Colonic mucosa (tissue), 4 donors: ENCODE measurements around the gene RBM20. TPM values are rescaled to one million over a fixed set of nuclear protein-coding genes. Genes with fewer than 3 reads are reported as not detected.
A peak's percentile ranks its signal among the peaks of the same experiment; 100 is the strongest.

Experiments
- DNase-seq: peaks from one replicate; pipeline ENCODE4 v3.0.0-alpha.2; 2020
- H3K27ac ChIP-seq: fragments of 200-600 bp; one replicate; pipeline ENCODE4 v1.8.0; 2021
- H3K27me3 ChIP-seq: fragments of 200-600 bp; one replicate; pipeline ENCODE4 v1.8.0; 2021
- H3K36me3 ChIP-seq: fragments of 200-600 bp; one replicate; pipeline ENCODE4 v1.8.0; 2021
- H3K4me1 ChIP-seq: fragments of 200-600 bp; one replicate; pipeline ENCODE4 v1.8.0; 2021; ENCODE audit warnings: mild to moderate bottlenecking
- H3K4me3 ChIP-seq: fragments of 200-600 bp; one replicate; pipeline ENCODE4 v1.8.0; 2021
- H3K9ac ChIP-seq, 2 donors: one replicate each; pipeline ENCODE4 v1.7.0; 2013; ENCODE audit warnings: control low read depth in 2 of 2, low read depth in 2 of 2, low read length in 2 of 2
- H3K9me3 ChIP-seq: fragments of 200-600 bp; one replicate; pipeline ENCODE4 v1.8.0; 2021
- CTCF ChIP-seq: fragments of 200-600 bp; IDR thresholded peaks from one replicate; pipeline ENCODE4 v1.8.0; 2022; ENCODE audit warnings: antibody characterized with exemption, mild to moderate bottlenecking
- intact Hi-C: fragments of 100-400 bp; cut with DNase I; formaldehyde crosslinking; loops from one replicate; pipeline ENCODE4 v1.14.1; 2022
- total RNA-seq, 2 donors: library from RNA; stranded (reverse); fragmentation: NEBNext Ultra II Directional in 1 of 2; extraction: Animal tissue kit (Norgen Biotek cat#: 25700) in 1 of 2; gene quantifications; one replicate each; pipeline ENCODE4 v1.2.1, GENCODE V29; 2021
- donor health status: healthy.
- donor health status: DM: no; HTN: no; CAD: no.
- donor health status: DM: no; HTN: no; CAD: no.

RBM20 gene
- total RNA-seq, 2 donors from 2014 or later, result 0.49 to 0.80 TPM

- Histone ChIP-seq H3K9ac (no peak overlapping the region), H3K27me3 (no peaks in the 10 kb centered on the region), H3K27ac (no peak overlapping the region), H3K36me3 (no peaks in the 10 kb centered on the region), H3K4me1 (no peaks in the 10 kb centered on the region), H3K4me3 (no peak overlapping the region), H3K9me3 (no peaks in the 10 kb centered on the region)
- DNase-seq, result no peak
- intact Hi-C loops, result loop anchor here (5.0 to 10.0 kb wide), 2 partner anchors 43 to 460 kb away; no protein-coding TSS in a partner anchor
- TF ChIP-seq CTCF, result no peak
These were observed 100.6 kb downstream of the RBM20 start for GRCh38 chr10:110744782-110745181.

- Histone ChIP-seq H3K36me3 (no peaks in the 10 kb centered on the region), H3K9me3 (no peaks in the 10 kb centered on the region), H3K27me3 (no peaks in the 10 kb centered on the region), H3K27ac (no peak overlapping the region), H3K4me1 (no peaks in the 10 kb centered on the region), H3K4me3 (no peak overlapping the region), H3K9ac (no peak overlapping the region)
- DNase-seq, result peak; percentile 75
- intact Hi-C loops, result loop anchor here (2.0 to 10.0 kb wide), 3 partner anchors 41 to 458 kb away; no protein-coding TSS in a partner anchor
- peak; percentile 80 for TF ChIP-seq CTCF
These were observed 102.2 kb downstream of the RBM20 start for GRCh38 chr10:110746254-110746826.

- intact Hi-C loops, result loop anchor here (2.0 to 10.0 kb wide), 3 partner anchors 40 to 458 kb away; no protein-coding TSS in a partner anchor
- no peak overlapping the region for H3K27ac ChIP-seq
These were observed 103.0 kb downstream of the RBM20 start for GRCh38 chr10:110746969-110747608.

GRCh38 chr10:110747609-110748464, 103.7 kb downstream of the RBM20 start:
- H3K9me3 ChIP-seq, result no peaks in the 10 kb centered on the region
- no peaks in the 10 kb centered on the region for H3K36me3 ChIP-seq
- intact Hi-C loops, result loop anchor here (2.0 to 10.0 kb wide), 3 partner anchors 39 to 457 kb away; no protein-coding TSS in a partner anchor
- DNase-seq, result no peak
- no peak for TF ChIP-seq CTCF
- no peaks in the 10 kb centered on the region for H3K4me1 ChIP-seq
- H3K27me3 ChIP-seq, result no peaks in the 10 kb centered on the region
- H3K27ac ChIP-seq, result no peak overlapping the region
- H3K4me3 ChIP-seq, result no peak overlapping the region
- H3K9ac ChIP-seq, result no peak overlapping the region

More at GRCh38 chr10:110746969-110747608, 103.0 kb downstream of the RBM20 start:
- H3K4me3 ChIP-seq, result no peak overlapping the region
- TF ChIP-seq CTCF, result no peak
- no peaks in the 10 kb centered on the region for H3K9me3 ChIP-seq
- no peaks in the 10 kb centered on the region for H3K27me3 ChIP-seq
- H3K4me1 ChIP-seq, result no peaks in the 10 kb centered on the region
- H3K36me3 ChIP-seq, result no peaks in the 10 kb centered on the region
- no peak for DNase-seq
- no peak overlapping the region for H3K9ac ChIP-seq

GRCh38 chr10:110748970-110749369, 104.8 kb downstream of the RBM20 start:
- no peak for DNase-seq
- Histone ChIP-seq H3K4me1 (no peaks in the 10 kb centered on the region), H3K9me3 (no peaks in the 10 kb centered on the region), H3K27ac (no peak overlapping the region), H3K36me3 (no peaks in the 10 kb centered on the region), H3K27me3 (no peaks in the 10 kb centered on the region), H3K9ac (no peak overlapping the region), H3K4me3 (no peak overlapping the region)
- TF ChIP-seq CTCF, result no peak
- intact Hi-C loops, result loop anchor here (5.0 to 10.0 kb wide), 2 partner anchors 38 to 456 kb away; no protein-coding TSS in a partner anchor
